ENCODE data around the gene TCF7L1. TPM values are rescaled to one million over a fixed set of nuclear protein-coding genes. Genes with fewer than 3 reads are reported as not detected.
A peak's percentile ranks its signal among the peaks of the same experiment; 100 is the strongest.

The TCF7L1 gene
- polyA plus RNA-seq, 3 donors: 0.05 to 0.09 TPM; not detected in 1

- peak overlapping the region; percentile 6 for H3K4me2 ChIP-seq (replicated peaks; ENCODE audit: extremely low read depth, low read length, poor library complexity, severe bottlenecking)
- H3K4me1 ChIP-seq (ENCODE audit: control insufficient read depth in 1 of 2, insufficient read depth in 2 of 2, low read length in 2 of 2): peaks cover 48 to 55% of the 10 kb centered on the region in 2 donors
Measured at GRCh38 chr2:85318222-85319074, 185.3 kb downstream of the TCF7L1 start.

More at GRCh38 chr2:85318222-85319074, 185.3 kb downstream of the TCF7L1 start:
- H3K9ac ChIP-seq (ENCODE audit: insufficient read depth, low read length, poor library complexity, severe bottlenecking): no peak overlapping the region
- peak overlapping the region; percentile 30 to 71 for H3K27ac ChIP-seq (ENCODE audit: low read depth in 1 of 2, low read length in 2 of 2)
- no peak overlapping the region for H2AFZ ChIP-seq (ENCODE audit: insufficient read depth, low read depth, low read length, poor library complexity, severe bottlenecking)
- H3K9me3 ChIP-seq (replicated peaks in 1 of 2; ENCODE audit: control insufficient read depth in 1 of 2, insufficient read depth in 1 of 2, low read length in 2 of 2): no peaks in the 10 kb centered on the region
- intact Hi-C loops (cut with micrococcal nuclease): no loop called here
- no peak overlapping the region for H3K4me3 ChIP-seq (replicated peaks in 1 of 3; ENCODE audit: low read depth in 2 of 3, low read length in 3 of 3)
- H3K27me3 ChIP-seq (ENCODE audit: control insufficient read depth in 2 of 2, insufficient read depth in 2 of 2, low read length in 2 of 2): no peaks in the 10 kb centered on the region
- WGBS (ENCODE audit: insufficient coverage): 26% methylated on average over 9 of the region's 11 CpGs
- H4K20me1 ChIP-seq (ENCODE audit: insufficient read depth, low read length): peaks cover 100% of the 10 kb centered on the region
- H3K9me3 Mint-ChIP-seq: no peaks in the 10 kb centered on the region
- TF ChIP-seq CTCF (IDR thresholded peaks at IDR 0.05): no peak
- H3K36me3 ChIP-seq (replicated peaks in 1 of 2; ENCODE audit: control insufficient read depth in 1 of 2, insufficient read depth in 2 of 2, low read length in 2 of 2): peaks cover 84 to 93% of the 10 kb centered on the region in 2 donors
- no peak overlapping the region for H3K4me3 Mint-ChIP-seq
- peaks cover 77 to 90% of the 10 kb centered on the region in 2 donors for H3K36me3 Mint-ChIP-seq
- peaks cover 64% of the 10 kb centered on the region for H3K79me2 ChIP-seq (ENCODE audit: insufficient read depth, low read length)
- DNase-seq: peak; percentile 60 to 85 (median 67)
- H3K27me3 Mint-ChIP-seq (ENCODE audit: low read depth in 3 of 3): peaks cover 0 to 3% (median 0%) of the 10 kb centered on the region in 3 donors
- H3K27ac Mint-ChIP-seq: peak overlapping the region; percentile 58 to 90 (median 80)
- H3K4me1 Mint-ChIP-seq: peaks cover 56% of the 10 kb centered on the region

All from CD14-positive monocyte (primary cell).